Stimulated activated CD8-positive, alpha-beta memory T cell treated with anti-CD3 and anti-CD28 coated beads, Interleukin-12 subunit alpha, Interleukin-12 subunit beta, amount 100 ng/mL, for 4 hours (primary cell): ENCODE measurements around the gene GRIK3.
"Not testable (repeated sequence)": the region's sequence is repeated elsewhere in the genome, so short reads cannot be mapped to it uniquely, and the experiment has no call there.

Experiments used
- DNase-seq: peaks from one replicate; pipeline ENCODE4 v3.0.0-alpha.2; 2020; ENCODE audit warnings: low read depth

The GRIK3 gene

GRCh38 chr1:36783475-36783874 is 250.8 kb downstream of the GRIK3 start:
- no peak for DNase-seq

GRCh38 chr1:36782785-36783184 is 251.5 kb downstream of the GRIK3 start:
- DNase-seq, result no peak

- DNase-seq, result no peak
These were observed 252.2 kb downstream of the GRIK3 start for GRCh38 chr1:36782085-36782484.

- no peak for DNase-seq
These were observed 253.2 kb downstream of the GRIK3 start for GRCh38 chr1:36781098-36781497.

GRCh38 chr1:36778740-36779139 is 255.6 kb downstream of the GRIK3 start:
- DNase-seq, result no peak

DNA sequence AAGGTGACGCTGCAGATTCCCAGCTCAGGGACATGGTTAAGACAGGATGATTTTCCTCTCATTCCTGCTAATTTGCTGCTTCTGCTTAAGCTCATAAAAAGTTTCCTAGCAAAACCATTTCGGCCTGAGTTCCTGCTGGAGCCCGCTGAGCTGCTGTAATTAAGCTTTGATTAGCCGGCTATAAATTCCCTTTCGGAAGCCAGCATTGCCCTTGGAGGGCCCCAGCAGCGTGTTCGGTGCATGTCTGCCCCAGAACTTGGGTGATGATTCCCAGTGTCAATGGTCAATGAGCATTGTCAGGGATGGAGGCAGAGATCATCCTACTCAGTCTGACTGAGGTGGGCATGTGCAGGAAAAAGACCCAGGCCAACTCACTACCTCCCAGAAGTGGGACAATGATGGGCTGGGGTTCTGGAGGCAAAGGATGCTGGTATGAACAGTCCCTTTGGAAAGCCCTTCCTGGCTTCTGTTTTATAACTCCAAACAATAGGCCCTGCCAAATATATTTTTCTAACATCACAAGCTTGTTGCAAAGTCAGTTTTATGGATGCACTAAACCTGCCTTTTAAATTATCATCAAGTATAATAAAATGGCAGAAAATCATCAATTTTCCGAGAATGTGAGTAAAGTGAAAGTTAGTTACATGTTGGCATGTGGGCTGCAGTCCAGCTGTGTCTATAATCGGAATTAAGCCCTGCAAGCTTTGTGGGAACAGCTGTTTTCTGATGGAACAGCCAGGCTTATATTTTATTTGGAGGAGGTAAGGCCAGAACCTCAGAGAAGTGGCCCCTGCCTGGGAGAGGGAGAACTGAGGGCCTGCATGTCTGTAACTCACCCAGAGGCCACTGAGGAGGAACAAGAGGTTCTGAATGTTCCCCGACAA is 257.1 kb downstream of the GRIK3 start:
- DNase-seq, result no peak

GRCh38 chr1:36776256-36776655 is 258.1 kb downstream of the GRIK3 start:
- DNase-seq, result no peak

GRCh38 chr1:36775716-36776115 is 258.6 kb downstream of the GRIK3 start:
- no peak for DNase-seq

- DNase-seq, result no peak
These were observed 260.3 kb downstream of the GRIK3 start for GRCh38 chr1:36773827-36774541.

- no peak for DNase-seq
These were observed 261.4 kb downstream of the GRIK3 start for GRCh38 chr1:36772647-36773495.

- DNase-seq, result no peak
These were observed 262.5 kb downstream of the GRIK3 start for GRCh38 chr1:36771660-36772284.

DNA sequence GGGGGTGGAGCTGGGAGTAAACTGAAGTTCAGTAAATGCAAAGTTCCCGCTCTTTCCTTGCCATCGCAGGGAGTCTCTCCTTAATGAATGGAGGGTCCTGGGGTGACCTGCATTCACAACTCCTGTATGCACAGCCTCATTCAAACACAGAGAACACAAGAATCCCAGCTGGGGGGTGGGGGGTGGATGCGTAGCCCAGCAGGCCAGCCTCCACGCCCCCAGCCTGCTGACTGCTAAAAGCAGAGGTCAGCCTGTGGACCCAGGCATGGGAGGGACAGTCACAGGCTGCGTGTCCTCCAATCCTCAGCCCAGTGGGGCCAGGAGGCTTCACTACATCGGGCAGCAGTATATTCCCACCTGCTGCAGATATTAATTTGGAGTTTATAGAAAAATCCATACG is 263.1 kb downstream of the GRIK3 start:
- DNase-seq, result no peak

DNA sequence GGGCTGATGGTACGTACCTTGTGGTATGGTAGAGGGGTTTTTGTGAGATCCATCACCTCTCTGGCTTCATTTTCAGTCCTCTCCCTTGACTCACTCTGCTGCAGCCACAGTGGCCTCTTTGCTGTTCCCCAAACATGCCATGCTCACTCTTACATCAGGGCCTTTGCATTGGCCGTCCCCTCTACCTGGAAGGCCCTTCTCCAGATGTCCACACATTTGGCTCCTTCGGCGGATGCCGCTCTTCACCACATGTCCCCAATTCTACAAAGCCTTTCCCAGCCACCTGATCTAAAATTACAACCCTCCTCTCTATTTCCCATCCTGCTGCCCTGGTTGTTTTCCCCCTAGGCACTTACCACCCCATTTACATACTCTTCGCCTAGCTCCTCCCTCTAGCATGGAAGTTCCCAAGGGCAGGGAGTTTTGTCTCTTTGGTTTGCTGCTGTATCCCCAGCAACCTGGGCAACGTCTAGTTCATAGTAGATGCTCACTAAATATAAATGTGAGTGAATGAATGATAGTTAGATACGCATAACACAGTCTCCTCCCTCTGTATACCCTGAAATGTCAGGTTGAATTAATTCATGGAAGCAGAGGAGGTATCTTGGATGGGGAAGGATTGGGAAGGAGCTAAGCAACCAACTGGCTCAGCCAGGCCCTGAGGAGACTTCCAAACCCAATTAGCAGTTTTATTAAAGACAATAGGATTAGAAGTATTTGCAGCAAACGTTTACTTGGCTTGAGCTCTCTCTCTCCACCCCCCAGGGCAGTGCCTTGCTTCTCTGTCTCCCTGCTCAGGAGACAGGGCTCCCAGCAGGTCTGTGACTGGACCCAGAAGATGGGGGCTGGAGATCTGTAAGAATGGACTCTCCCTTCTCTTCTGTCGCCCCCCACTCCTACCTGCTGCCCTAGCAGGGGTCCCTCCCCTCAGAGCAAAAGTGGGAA is 264.2 kb downstream of the GRIK3 start:
- DNase-seq, result no peak

- no peak for DNase-seq
These were observed 265.7 kb downstream of the GRIK3 start for GRCh38 chr1:36768486-36769178.

DNA sequence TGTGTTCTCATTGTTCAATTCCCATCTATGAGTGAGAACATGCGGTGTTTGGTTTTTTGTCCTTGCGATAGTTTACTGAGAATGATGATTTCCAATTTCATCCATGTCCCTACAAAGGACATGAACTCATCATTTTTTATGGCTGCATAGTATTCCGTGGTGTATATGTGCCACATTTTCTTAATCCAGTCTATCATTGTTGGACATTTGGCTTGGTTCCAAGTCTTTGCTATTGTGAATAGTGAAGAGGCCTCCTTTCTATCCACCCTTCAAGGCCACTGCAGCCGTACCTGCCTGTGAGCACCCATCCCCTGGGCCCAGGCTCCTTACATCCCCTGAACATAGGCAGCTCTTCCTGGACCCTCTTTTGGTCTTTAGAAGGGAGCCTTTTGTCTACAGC is 266.9 kb downstream of the GRIK3 start:
- DNase-seq, result not testable (repeated sequence)

DNA sequence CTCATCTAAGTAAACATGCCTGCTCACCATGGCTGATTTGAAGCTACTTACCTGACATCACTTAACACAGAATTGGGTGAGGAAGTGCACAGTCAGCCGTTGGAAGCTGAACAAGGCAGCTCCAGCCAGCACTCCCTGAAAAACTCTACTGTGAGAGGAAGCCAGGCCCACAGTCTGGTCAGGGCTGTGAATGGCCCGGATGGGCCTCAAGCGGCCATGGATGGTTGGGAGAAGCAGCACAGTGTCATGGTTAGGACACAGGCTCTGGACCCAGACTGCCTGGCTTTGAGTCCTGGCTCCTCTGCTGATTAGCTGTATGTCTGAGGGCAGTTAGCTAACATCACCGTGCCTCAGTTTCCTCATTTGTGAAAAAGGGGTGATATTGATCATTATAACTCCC is 267.8 kb downstream of the GRIK3 start:
- DNase-seq, result no peak

DNA sequence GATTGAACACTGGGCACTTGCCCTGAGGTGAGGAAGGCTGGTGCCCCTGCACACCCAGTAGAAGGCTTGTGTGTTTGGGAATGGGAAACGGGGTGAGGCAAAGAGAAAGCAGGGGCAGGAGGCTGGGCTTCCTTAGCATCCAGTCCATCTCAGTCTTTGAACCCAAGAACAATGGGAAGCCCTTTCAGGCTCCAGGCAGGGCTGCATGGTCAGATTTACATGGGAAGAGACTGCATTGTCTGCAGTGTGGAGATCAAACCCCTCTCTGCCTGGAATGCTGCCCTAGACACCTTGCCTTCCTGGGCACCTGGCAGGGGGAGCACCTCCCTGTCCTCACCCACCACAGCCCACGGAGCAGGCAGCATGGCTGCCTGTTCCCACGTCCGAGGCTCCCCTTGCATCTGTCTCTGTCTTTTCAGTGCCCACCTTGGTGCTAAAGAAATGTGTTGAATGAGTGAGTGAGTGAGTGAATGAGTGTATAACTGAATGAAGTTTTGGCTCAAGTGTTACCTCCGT is 268.5 kb downstream of the GRIK3 start:
- DNase-seq, result no peak

- no peak for DNase-seq
These were observed 269.5 kb downstream of the GRIK3 start for GRCh38 chr1:36764798-36765197.

DNA sequence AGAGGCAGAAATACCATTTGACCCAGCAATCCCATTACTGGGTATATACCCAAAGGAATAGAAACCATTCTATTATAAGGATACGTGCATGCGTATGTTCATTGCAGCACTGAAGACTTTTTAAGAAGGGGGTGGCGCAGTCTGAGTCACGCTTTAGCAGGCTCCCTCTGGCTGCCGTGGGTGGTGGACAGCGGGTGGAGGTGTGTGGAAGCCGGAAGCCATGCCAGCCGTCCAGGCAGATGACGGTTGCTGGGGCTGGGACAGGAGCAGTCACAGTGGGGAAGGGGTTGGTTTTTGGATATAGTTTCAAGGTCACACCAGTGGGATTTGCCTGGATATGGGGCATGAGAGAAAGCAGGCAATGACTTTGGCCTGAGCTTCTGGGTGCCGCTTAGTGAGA is 270.5 kb downstream of the GRIK3 start:
- no peak for DNase-seq

GRCh38 chr1:36762174-36762573 is 272.1 kb downstream of the GRIK3 start:
- DNase-seq, result no peak
